HepG2 (cell line): ENCODE data around the gene NAGK. TPM values are rescaled to one million over a fixed set of nuclear protein-coding genes. Genes with fewer than 3 reads are reported as not detected.

Experiments used
- CBX2 ChIP-seq, 2 experiments: fragments of 200-600 bp in 1 of 2; sonication (generic); formaldehyde crosslinking in 1 of 2; IDR thresholded peaks; 2 replicates each; pipeline versions ENCODE4 v1.7.0 to v1.8.1; 2018 to 2022; ENCODE audit warnings: low read depth in 2 of 2, low read length in 1 of 2, mild to moderate bottlenecking in 1 of 2, missing genetic modification reagents in 1 of 2
- E2F2 ChIP-seq: sonication (generic); formaldehyde crosslinking; IDR thresholded peaks from 2 replicates; pipeline ENCODE4 v1.4.0; 2020; ENCODE audit warnings: missing genetic modification reagents, borderline replicate concordance
- ETV5 ChIP-seq: IDR thresholded peaks from 2 replicates; pipeline ENCODE4 v1.6.1; 2018; ENCODE audit warnings: missing biosample characterization, missing genetic modification reagents, inconsistent platforms, borderline replicate concordance
- ETV6 ChIP-seq: sonication (generic); formaldehyde crosslinking; conservative IDR thresholded peaks from 2 replicates; pipeline ENCODE4 v1.4.0; 2020; ENCODE audit warnings: missing genetic modification reagents
- HINFP ChIP-seq: sonication (generic); formaldehyde crosslinking; IDR thresholded peaks from 2 replicates; pipeline ENCODE4 v1.4.0; 2020; ENCODE audit warnings: low read depth, mild to moderate bottlenecking, missing genetic modification reagents
- HOXA7 ChIP-seq: sonication (generic); formaldehyde crosslinking; IDR thresholded peaks from 2 replicates; pipeline ENCODE4 v1.8.1; 2022; ENCODE audit warnings: mild to moderate bottlenecking, missing genetic modification reagents, moderate library complexity
- MYPOP ChIP-seq: sonication (generic); formaldehyde crosslinking; IDR thresholded peaks from 2 replicates; pipeline ENCODE4 v1.8.1; 2023; ENCODE audit warnings: mild to moderate bottlenecking, moderate library complexity, missing genetic modification reagents
- NCOA2 ChIP-seq: sonication (generic); formaldehyde crosslinking; IDR thresholded peaks from 2 replicates; pipeline ENCODE4 v1.8.0; 2022; ENCODE audit warnings: inconsistent platforms
- POLR2A ChIP-seq, 2 experiments: IDR thresholded peaks; 2 replicates each; pipeline ENCODE4 v1.6.1; 2011; ENCODE audit warnings: low read depth in 2 of 2, low read length in 2 of 2, mild to moderate bottlenecking in 1 of 2, moderate library complexity in 1 of 2; ENCODE audit not compliant: insufficient read depth in 1 of 2
- RAD51 ChIP-seq: fragments of 450-650 bp; IDR thresholded peaks from 2 replicates; pipeline ENCODE4 v1.6.1; 2016; ENCODE audit warnings: borderline replicate concordance
- RXRB ChIP-seq: IDR thresholded peaks from 2 replicates; pipeline ENCODE4 v1.6.1; 2016; ENCODE audit warnings: borderline replicate concordance, missing genetic modification reagents, missing compliant biosample characterization
- SAFB2 ChIP-seq: sonication (generic); formaldehyde crosslinking; IDR thresholded peaks from 2 replicates; pipeline ENCODE4 v1.5.1; 2020; ENCODE audit warnings: missing genetic modification reagents, low read depth, mild to moderate bottlenecking, borderline replicate concordance
- TARDBP ChIP-seq: sonication (generic); formaldehyde crosslinking; IDR thresholded peaks from 2 replicates; pipeline ENCODE4 v1.8.0; 2022; ENCODE audit warnings: mild to moderate bottlenecking, missing genetic modification reagents
- THRA ChIP-seq: sonication (generic); formaldehyde crosslinking; IDR thresholded peaks from 2 replicates; pipeline ENCODE4 v1.4.0; 2020; ENCODE audit warnings: missing genetic modification reagents, borderline replicate concordance
- ZKSCAN1 ChIP-seq: fragments of 150-350 bp; IDR thresholded peaks from 2 replicates; pipeline ENCODE4 v1.6.1; 2014; ENCODE audit warnings: low read length
- ZMYM3 ChIP-seq: sonication (generic); formaldehyde crosslinking; IDR thresholded peaks from 2 replicates; pipeline ENCODE4 v1.5.1; 2020; ENCODE audit warnings: mild to moderate bottlenecking, missing genetic modification reagents
- ZNF333 ChIP-seq: sonication (generic); formaldehyde crosslinking; IDR thresholded peaks from 2 replicates; pipeline ENCODE4 v1.4.0; 2020; ENCODE audit warnings: mild to moderate bottlenecking, missing genetic modification reagents, borderline replicate concordance
- ZNF781 ChIP-seq: sonication (generic); formaldehyde crosslinking; IDR thresholded peaks from 2 replicates; pipeline ENCODE4 v1.5.1; 2020; ENCODE audit warnings: borderline replicate concordance, mild to moderate bottlenecking, missing genetic modification reagents; ENCODE audit errors: not compliant biosample characterization
- ZNF784 ChIP-seq: sonication (generic); formaldehyde crosslinking; IDR thresholded peaks from 2 replicates; pipeline ENCODE4 v1.5.1; 2020; ENCODE audit warnings: missing genetic modification reagents, mild to moderate bottlenecking, borderline replicate concordance
- polyA plus RNA-seq, 8 experiments: library from polyadenylated mRNA; depleted of rRNA in 3 of 8; stranded (reverse) in 7 of 8; unstranded in 1 of 8; fragments of >200 nt; fragmentation: Illumina TruSeq in 4 of 8; extraction: Trizol in 4 of 8; gene quantifications; 2 replicates each; pipeline versions ENCODE4 v1.2.1 to v1.2.3, GENCODE V29; 2011 to 2016; ENCODE audit warnings: low read depth in 4 of 8, missing spikeins in 1 of 8, mixed read lengths in 1 of 8; ENCODE audit not compliant: insufficient read depth in 1 of 8
- total RNA-seq, 5 experiments: library from RNA; depleted of rRNA; stranded (reverse); fragments of >200 nt; fragmentation: Illumina TruSeq; extraction: Trizol; gene quantifications; 2 replicates each; pipeline ENCODE4 v1.2.3, GENCODE V29; 2016; ENCODE audit warnings: low read depth in 1 of 5
- TF ChIP-seq, protein P1 (sequence below): sonication (generic); formaldehyde crosslinking; conservative IDR thresholded peaks from 2 replicates; pipeline ENCODE4 v1.8.0; 2022; ENCODE audit warnings: mild to moderate bottlenecking, moderate library complexity, missing genetic modification reagents

Gene NAGK
- total and polyA plus RNA-seq, 2 of the 13 experiments (the other 11 are each of a cell fraction or from before 2014, with no cell fraction given): 24.4 to 35.2 TPM

GRCh38 chr2:71068218-71069035 lies at the start of gene NAGK (continued):
- TF ChIP-seq RAD51: 0 out of 2 replicates have a peak, but pooled peaks have one; percentile 42
- TF ChIP-seq ETV5 (CRISPR knock-in tag): peak; percentile 82; the same call in 1 of the 2 replicates
- TF ChIP-seq RXRB: peak; percentile 75
- peak; percentile 94 for TF ChIP-seq ZNF781 (CRISPR knock-in tag)
- TF ChIP-seq SAFB2 (CRISPR knock-in tag): peak; percentile 96
- TF ChIP-seq TARDBP (CRISPR knock-in tag): peak; percentile 95
- TF ChIP-seq CBX2 (IDR thresholded peaks at IDR 0.05; ENCODE audit: low read depth, low read length): no peak
- TF ChIP-seq CBX2 (CRISPR knock-in tag; IDR thresholded peaks at IDR 0.05; ENCODE audit: low read depth): peak; percentile 50; the same call in 1 of the 2 replicates
- peak; percentile 44 for TF ChIP-seq NCOA2
- TF ChIP-seq THRA: peak; percentile 83
- peak; percentile 86 for TF ChIP-seq ETV6 (CRISPR knock-in tag)
- peak; percentile 44 for TF ChIP-seq HINFP
- TF ChIP-seq MYPOP: peak; percentile 98
- peak; percentile 99 for TF ChIP-seq POLR2A (IDR thresholded peaks at IDR 0.05; ENCODE audit: insufficient read depth in 1 of 2, low read depth in 2 of 2, low read length in 2 of 2)
- TF ChIP-seq ZNF333 (CRISPR knock-in tag): no peak
- TF ChIP-seq E2F2: peak; percentile 69
- TF ChIP-seq, protein P1, sequence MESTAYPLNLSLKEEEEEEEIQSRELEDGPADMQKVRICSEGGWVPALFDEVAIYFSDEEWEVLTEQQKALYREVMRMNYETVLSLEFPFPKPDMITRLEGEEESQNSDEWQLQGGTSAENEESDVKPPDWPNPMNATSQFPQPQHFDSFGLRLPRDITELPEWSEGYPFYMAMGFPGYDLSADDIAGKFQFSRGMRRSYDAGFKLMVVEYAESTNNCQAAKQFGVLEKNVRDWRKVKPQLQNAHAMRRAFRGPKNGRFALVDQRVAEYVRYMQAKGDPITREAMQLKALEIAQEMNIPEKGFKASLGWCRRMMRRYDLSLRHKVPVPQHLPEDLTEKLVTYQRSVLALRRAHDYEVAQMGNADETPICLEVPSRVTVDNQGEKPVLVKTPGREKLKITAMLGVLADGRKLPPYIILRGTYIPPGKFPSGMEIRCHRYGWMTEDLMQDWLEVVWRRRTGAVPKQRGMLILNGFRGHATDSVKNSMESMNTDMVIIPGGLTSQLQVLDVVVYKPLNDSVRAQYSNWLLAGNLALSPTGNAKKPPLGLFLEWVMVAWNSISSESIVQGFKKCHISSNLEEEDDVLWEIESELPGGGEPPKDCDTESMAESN (CRISPR knock-in tag): peak; percentile 95
- no peak for TF ChIP-seq ZKSCAN1
- peak; percentile 48; the same call in 1 of the 2 replicates for TF ChIP-seq ZMYM3 (CRISPR knock-in tag)
- peak; percentile 79 for TF ChIP-seq HOXA7 (CRISPR knock-in tag)
- TF ChIP-seq ZNF784 (CRISPR knock-in tag): peak; percentile 99
